ENCODE results near the gene ATP11A.

- TF ChIP-seq SUZ12 (IDR thresholded peaks at IDR 0.05; ENCODE audit: unreplicated experiment) (no peak), EZH2 (IDR thresholded peaks at IDR 0.05; ENCODE audit: borderline replicate concordance, control insufficient read depth, low read depth, low read length) (no peak), EP300 (IDR thresholded peaks at IDR 0.05; ENCODE audit: borderline replicate concordance in 1 of 2, control insufficient read depth in 1 of 2, low read depth in 2 of 2, low read length in 2 of 2) (no peak), STAT3 (IDR thresholded peaks at IDR 0.05; ENCODE audit: low read depth, low read length) (no peak), POLR2A (IDR thresholded peaks at IDR 0.05; ENCODE audit: low read depth, low read length) (no peak), ATF7 (IDR thresholded peaks at IDR 0.05; ENCODE audit: low read depth) (no peak), MYC (IDR thresholded peaks at IDR 0.05; ENCODE audit: insufficient read depth, insufficient read length, insufficient replicate concordance, low read length, severe bottlenecking) (no peak), FOXK2 (IDR thresholded peaks at IDR 0.05) (no peak), YBX1 (IDR thresholded peaks at IDR 0.05) (no peak), POLR2AphosphoS5 (IDR thresholded peaks at IDR 0.05; ENCODE audit: low read length) (no peak), NR2C2 (IDR thresholded peaks at IDR 0.05; ENCODE audit: borderline replicate concordance, control insufficient read depth, insufficient read length, low read depth) (no peak), NFIC (IDR thresholded peaks at IDR 0.05; ENCODE audit: low read depth, low read length) (no peak), CHD4 (IDR thresholded peaks at IDR 0.05) (no peak), POU2F2 (IDR thresholded peaks at IDR 0.05; ENCODE audit: borderline replicate concordance, low read depth, low read length) (no peak)
Observed at GRCh38 chr13:112721198-112722104, 31.6 kb downstream of the ATP11A start.

Data from GM12878 (cell line).